ENCODE results near the gene SHF.

SHF gene

GRCh38 chr15:45130291-45131000 is 57.3 kb downstream of the SHF start:
- no peaks in the 10 kb centered on the region for H3K36me3 ChIP-seq (ENCODE audit: control insufficient read depth in 2 of 2, insufficient read depth in 1 of 2, low read length in 2 of 2)
- H3K4me3 ChIP-seq (ENCODE audit: low read depth, low read length), result no peak overlapping the region
- no peaks in the 10 kb centered on the region for H3K9me3 ChIP-seq (ENCODE audit: control insufficient read depth, insufficient read depth, low read depth, low read length)
- ChIA-PET POLR2A (no interaction called here), CTCF (interaction anchor here (0.5 to 2.9 kb wide), 2 partner anchors 12 to 16 kb away, joined by 4 to 12 read pairs; partner anchors contain the start of genes DUOX2 and DUOXA2)
- H3K27ac ChIP-seq (ENCODE audit: extremely low read depth, low read depth, low read length), result no peak overlapping the region
- H3K4me1 ChIP-seq (ENCODE audit: control insufficient read depth, insufficient read depth, low read length), result no peaks in the 10 kb centered on the region
- TF ChIP-seq TRIM28 (IDR thresholded peaks at IDR 0.05; ENCODE audit: borderline replicate concordance, low read length) (no peak), KLF8 (tag by site-specific recombination; IDR thresholded peaks at IDR 0.05) (no peak)

GRCh38 chr15:45129651-45130129 is 58.1 kb downstream of the SHF start, which contains the start of the genes DUOX1 and DUOXA1:
Gene DUOX1 (plus strand): TSS chr15:45129994. CDS start chr15:45131967, 1,973 bp downstream.
Gene DUOXA1 (minus strand): TSS chr15:45129879. CDS start chr15:45123014, 6,865 bp downstream.
- POLR2A ChIA-PET, result no interaction called here
- CTCF ChIA-PET, result interaction anchor here (2.9 kb wide), 1 partner anchor 12 kb away, joined by 12 read pairs; no protein-coding TSS in a partner anchor
- Histone ChIP-seq H3K9me3 (ENCODE audit: control insufficient read depth, insufficient read depth, low read depth, low read length) (no peaks in the 10 kb centered on the region), H3K27ac (ENCODE audit: extremely low read depth, low read depth, low read length) (no peak within 1 kb of the TSS), H3K4me3 (ENCODE audit: low read depth, low read length) (no peak within 1 kb of the TSS), H3K4me1 (ENCODE audit: control insufficient read depth, insufficient read depth, low read length) (no peaks in the 10 kb centered on the region), H3K36me3 (ENCODE audit: control insufficient read depth in 2 of 2, insufficient read depth in 1 of 2, low read length in 2 of 2) (no peaks in the 10 kb centered on the region)
- no peak for TF ChIP-seq ELK4 (IDR thresholded peaks at IDR 0.05; ENCODE audit: borderline replicate concordance, low read depth, low read length)
- no peak for TF ChIP-seq ZNF140 (tag by site-specific recombination; IDR thresholded peaks at IDR 0.05)
- no peak for TF ChIP-seq MEIS1 (CRISPR knock-in tag; IDR thresholded peaks at IDR 0.05; ENCODE audit: borderline replicate concordance)
- TF ChIP-seq ZNF747 (tag by site-specific recombination; IDR thresholded peaks at IDR 0.05), result no peak
- TF ChIP-seq ZNF311 (tag by site-specific recombination; IDR thresholded peaks at IDR 0.05; ENCODE audit: borderline replicate concordance), result no peak
- TF ChIP-seq ZNF394 (tag by site-specific recombination; IDR thresholded peaks at IDR 0.05; ENCODE audit: borderline replicate concordance), result no peak
- no peak for TF ChIP-seq HOXC10 (CRISPR knock-in tag; IDR thresholded peaks at IDR 0.05)
- TF ChIP-seq TCF7L2 (IDR thresholded peaks at IDR 0.05; ENCODE audit: borderline replicate concordance, low read depth, low read length), result no peak
- TF ChIP-seq GLI4 (tag by site-specific recombination; IDR thresholded peaks at IDR 0.05), result no peak
- TF ChIP-seq ZNF707 (tag by site-specific recombination; IDR thresholded peaks at IDR 0.05), result no peak
- TF ChIP-seq ZNF670 (tag by site-specific recombination; IDR thresholded peaks at IDR 0.05; ENCODE audit: low read depth), result no peak
- TF ChIP-seq REPIN1 (tag by site-specific recombination; IDR thresholded peaks at IDR 0.05; ENCODE audit: low read depth), result no peak

- POLR2A ChIA-PET, result no interaction called here
These were observed 58.7 kb downstream of the SHF start for GRCh38 chr15:45128971-45129639.

More at GRCh38 chr15:45128971-45129639, 58.7 kb downstream of the SHF start:
- no peaks in the 10 kb centered on the region for H3K36me3 ChIP-seq (ENCODE audit: control insufficient read depth in 2 of 2, insufficient read depth in 1 of 2, low read length in 2 of 2)
- no peak overlapping the region for H3K27ac ChIP-seq (ENCODE audit: extremely low read depth, low read depth, low read length)
- no peaks in the 10 kb centered on the region for H3K4me1 ChIP-seq (ENCODE audit: control insufficient read depth, insufficient read depth, low read length)
- H3K9me3 ChIP-seq (ENCODE audit: control insufficient read depth, insufficient read depth, low read depth, low read length), result no peaks in the 10 kb centered on the region
- no peak overlapping the region for H3K4me3 ChIP-seq (ENCODE audit: low read depth, low read length)
- TF ChIP-seq CTCF (tag by site-specific recombination; IDR thresholded peaks at IDR 0.05) (no peak), ZNF571 (tag by site-specific recombination; IDR thresholded peaks at IDR 0.05) (no peak)
- CTCF ChIA-PET, result interaction anchor here (2.9 kb wide), 1 partner anchor 11 kb away, joined by 12 read pairs; no protein-coding TSS in a partner anchor
